GM19099 (cell line): ENCODE measurements around the gene ESYT1.

Experiments used
- POLR2A ChIP-seq: IDR thresholded peaks from 3 replicates; pipeline ENCODE4 v1.6.1; 2011; ENCODE audit warnings: low read depth; ENCODE audit not compliant: insufficient read length; ENCODE audit errors: extremely low read depth

Gene ESYT1

DNA sequence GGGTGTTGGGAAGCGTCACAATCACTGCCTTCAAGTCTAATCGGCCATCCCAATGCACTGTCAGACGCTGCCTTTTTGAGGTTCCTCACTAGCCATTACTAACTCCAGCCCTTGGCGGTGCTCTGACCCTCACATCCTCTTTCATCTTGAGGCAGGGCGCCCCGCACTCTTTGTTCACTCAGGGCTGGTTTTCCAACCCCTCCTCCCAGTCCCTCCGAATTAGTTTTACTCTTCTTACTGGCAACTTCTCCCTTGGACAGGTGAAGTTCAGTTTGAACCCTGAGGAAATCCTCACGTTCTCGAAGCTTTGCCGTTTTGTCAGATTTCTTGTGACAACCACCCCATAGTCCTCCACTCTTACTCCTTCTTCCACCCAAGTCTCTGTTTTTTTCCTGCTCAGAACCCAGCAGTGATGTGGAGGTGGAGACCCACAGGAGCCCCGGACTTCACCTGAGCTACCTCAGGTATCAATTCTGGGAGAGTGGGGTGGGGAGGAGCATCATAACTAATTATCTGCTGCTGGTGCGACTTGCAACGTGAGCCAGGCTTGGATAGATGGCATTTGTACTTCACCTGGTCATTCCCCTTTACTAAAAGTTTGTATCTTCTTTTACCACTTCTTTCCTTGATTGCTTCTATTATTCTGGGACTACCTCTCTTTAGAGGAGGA lies 9.2 kb upstream of the ESYT1 start:
- TF ChIP-seq POLR2A, result no peak

DNA sequence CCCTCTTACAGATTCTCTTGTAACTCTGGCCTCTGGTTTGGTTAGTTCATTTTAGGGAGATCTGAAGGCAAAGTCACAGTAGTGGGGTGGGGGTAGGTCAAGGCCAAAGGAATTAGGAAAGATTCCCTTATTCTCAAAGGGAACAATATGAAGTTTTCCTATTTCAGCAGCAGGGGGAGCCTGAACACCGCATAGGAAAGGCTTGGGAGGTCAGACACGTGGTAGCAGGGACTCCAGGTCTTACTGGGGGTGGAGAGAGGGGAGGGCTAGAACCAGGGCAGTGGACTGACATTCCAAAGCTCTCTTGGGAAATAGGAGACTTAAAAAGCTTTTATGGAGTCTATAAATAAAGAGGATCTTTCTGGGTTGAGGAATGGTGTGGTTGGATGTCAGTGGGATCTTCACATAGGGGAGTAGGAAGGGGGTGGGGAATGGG lies 8.7 kb upstream of the ESYT1 start:
- TF ChIP-seq POLR2A, result no peak

DNA sequence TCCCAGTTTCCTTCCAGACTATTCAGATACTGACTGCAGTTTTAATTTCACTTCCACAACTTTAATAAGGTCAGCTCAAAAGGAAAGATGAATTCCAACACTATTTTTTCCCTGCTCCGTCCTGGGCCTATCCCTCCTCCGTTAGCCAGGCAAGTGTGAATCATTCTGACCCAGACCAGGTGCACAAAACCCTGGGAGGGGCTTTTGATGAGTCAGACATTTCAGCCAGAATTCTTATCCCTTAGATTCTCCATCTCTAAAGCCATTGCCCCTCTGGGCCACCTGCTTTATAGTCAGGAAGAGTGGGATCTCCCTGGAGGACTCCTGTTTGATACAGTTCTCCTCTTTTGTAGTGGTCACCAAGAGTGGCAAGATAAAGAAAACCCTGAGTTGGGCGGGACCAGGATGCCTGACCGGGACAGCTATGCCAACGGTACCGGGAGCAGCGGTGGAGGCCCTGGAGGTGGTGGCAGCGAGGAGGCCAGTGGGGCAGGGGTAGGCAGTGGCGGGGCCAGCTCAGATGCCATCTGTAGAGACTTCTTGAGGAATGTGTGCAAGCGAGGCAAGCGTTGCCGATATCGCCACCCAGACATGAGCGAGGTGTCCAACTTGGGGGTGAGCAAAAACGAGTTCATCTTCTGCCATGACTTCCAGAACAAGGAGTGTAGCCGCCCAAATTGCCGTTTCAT lies 7.8 kb upstream of the ESYT1 start:
- TF ChIP-seq POLR2A, result no peak

DNA sequence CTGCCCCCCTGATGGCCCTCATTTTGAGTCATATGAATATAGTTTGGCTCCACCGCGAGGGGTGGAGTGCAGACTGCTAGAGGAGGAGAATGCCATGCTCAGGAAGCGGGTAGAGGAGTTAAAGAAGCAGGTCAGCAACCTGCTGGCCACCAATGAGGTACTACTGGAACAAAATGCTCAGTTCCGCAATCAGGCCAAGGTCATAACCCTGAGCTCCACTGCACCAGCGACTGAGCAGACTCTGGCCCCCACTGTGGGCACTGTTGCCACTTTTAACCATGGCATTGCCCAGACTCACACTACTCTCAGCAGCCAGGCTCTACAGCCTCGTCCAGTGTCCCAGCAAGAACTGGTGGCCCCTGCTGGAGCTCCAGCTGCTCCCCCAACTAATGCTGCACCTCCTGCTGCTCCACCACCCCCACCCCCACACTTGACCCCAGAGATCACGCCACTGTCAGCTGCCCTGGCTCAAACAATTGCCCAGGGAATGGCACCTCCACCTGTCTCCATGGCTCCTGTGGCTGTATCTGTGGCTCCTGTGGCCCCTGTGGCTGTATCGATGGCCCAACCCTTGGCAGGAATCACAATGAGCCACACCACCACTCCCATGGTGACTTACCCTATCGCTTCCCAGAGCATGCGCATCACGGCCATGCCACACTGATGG lies 6.7 kb upstream of the ESYT1 start:
- no peak for TF ChIP-seq POLR2A

DNA sequence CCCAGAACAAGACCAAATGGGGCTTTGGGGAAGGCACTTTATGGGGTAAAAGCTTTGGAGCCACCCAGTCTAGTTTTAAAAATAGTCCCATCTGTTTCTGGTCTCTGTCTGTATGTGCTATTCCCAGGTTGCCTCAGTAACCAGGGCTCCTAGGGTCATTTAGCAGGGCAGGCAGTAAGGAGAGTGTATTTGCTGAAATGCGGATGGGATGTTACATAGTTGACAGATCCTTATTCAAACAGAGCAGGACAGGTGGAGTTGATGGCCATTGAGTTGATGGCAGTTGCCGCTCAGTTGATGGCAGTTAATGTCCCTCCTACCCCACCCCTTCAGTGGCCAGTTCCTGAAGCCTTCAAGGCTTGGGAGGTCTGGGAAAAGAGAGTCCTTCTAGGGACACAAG lies 5.4 kb upstream of the ESYT1 start:
- TF ChIP-seq POLR2A, result no peak

DNA sequence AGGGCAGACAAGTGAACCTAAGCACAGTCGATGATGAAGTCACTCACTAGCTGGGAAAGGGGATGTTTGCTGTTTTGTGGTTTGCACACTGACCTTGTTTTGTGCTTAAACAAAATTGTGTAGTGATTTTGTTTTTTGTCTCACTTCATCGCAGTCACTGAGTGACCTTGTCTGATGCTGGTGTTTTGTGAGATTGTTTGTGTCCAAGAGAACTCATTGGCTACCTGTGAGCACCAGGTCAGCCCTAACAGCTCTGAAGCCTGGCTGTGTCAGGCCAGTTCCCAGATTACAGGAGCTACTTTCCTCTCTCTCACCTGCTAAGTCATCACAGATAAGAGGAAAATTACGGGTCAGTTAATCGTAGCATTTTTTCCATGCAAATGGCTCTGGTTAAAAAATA lies 3.9 kb upstream of the ESYT1 start:
- no peak for TF ChIP-seq POLR2A

DNA sequence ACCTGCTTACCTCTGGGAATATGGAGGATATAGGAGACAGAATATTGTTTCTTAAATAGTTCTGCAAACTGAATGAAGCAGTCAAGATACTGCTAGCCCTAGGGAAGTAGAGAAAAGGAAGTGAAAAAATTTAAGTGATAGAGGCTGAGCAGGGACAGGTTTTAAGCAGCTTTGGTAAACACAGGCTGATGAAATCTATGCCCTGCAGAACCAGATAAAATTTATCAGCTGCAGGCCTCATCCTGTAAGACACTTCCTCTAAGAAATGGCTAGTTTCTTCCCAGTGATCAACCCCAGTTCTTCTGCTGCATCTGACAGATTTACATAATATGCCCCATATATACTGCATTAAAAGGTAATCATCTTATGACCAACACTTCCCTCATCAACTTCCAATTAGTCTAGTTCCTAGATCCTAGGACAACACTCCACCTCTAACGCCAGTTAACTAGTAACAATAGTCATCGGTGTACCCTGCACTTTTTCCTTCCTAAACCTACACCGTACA lies 1.3 kb upstream of the ESYT1 start:
- TF ChIP-seq POLR2A, result no peak

DNA sequence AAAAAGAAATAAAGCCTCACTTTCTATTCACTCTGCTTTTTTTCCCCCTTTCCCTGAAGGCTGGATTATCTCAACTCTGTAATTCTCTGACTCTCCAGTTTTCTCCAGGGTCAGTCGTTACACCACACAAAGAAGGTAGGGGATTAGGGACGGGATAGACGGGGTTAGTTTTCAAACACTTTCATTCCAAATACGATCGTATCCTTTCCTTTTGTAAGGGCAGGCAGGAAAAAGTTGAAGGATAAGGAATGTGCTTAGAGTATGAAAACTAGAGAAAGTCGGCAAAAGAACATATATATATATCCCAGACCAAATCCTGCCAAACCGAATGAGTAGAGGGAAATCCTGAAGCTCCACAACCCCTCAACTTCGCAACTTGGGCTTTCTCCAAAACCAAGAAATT lies 581 bp upstream of the ESYT1 start:
- no peak for TF ChIP-seq POLR2A

DNA sequence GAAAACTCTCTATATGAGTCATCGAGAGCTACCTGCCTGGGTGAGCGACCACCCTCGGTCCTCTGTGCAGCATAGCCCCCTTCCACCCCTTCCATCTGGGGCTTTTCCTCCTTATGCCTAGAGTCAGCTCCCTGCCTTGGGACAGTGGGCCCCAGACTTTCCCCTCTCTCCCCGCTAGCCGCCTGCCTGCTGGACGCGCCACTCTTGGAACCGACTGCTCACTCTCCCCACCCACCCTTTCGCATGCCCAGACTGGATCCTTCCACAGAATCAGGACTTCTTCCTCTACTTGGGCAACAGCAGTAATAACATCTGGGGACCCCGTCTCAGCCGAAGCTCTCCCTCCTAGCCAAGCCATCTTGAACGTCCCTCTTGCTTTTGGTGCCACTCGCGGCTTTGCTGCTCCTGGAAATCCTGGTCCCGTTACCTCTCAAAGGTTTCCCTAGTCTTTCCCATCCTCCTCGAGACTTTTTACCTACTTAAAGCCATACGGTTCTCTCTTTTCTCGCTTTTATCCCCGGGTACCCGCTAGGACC lies 671 bp downstream of the ESYT1 start:
- TF ChIP-seq POLR2A, result no peak

DNA sequence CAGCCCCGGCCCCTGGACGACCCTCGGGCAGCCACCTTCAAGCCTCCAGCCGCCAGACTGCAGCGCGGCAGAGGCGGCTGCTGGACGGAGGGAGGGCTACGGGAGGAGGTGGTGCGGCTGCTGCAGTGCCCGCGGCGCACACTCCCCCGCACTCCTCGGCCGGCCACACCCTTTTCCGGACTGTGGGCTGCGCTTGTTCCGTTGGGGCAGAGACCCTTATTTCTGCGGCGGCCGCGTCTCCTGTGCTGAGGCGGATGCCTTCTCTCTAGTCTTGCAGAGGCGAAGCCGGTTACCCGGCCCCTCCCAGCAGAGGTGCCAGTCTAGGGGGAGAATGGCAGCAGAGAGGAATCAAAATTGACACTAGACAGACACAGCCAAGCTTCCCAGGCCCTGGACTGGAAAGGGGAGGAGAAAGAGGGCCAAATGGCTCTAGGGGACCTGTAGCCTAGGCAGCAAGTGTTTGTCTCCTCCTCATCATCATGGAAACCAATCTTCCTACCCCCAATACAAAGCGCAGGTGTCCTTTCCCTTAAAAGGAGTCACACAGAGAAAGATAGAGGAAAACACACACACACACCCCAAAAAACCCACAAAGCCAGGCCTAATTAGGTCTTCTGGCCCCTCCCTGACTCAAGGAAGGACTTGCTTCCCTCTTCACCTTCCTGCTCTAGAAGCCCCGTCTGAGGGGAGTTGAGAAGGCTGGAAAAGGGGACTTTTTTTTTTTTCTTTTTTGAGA lies 1.3 kb downstream of the ESYT1 start:
- TF ChIP-seq POLR2A, result peak; percentile 66

DNA sequence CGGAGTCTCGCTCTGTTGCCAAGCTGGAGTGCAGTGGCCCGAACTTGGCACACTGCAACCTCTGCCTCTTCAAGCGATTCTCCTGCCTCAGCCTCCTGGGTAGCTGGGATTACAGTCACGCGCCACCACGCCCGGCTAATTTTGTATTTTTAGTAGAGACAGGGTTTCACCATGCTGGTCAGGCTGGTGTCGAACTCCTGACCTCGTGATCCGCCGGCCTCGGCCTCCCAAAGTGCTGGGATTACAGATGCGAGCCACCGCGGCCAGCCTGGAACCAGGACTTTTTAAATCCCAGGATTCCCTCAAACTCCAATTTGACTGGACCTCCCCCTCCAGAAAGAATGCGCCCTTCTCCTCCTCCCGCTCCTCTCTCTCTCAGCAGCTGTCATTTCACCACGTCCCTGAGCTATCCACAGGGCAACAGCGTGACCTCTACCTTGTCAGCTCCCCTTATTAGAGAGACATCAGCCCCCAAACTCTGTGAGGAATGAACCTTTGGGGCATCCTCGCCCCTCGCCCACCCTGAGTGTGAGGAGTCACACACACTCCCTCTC lies 2.0 kb downstream of the ESYT1 start:
- no peak for TF ChIP-seq POLR2A

DNA sequence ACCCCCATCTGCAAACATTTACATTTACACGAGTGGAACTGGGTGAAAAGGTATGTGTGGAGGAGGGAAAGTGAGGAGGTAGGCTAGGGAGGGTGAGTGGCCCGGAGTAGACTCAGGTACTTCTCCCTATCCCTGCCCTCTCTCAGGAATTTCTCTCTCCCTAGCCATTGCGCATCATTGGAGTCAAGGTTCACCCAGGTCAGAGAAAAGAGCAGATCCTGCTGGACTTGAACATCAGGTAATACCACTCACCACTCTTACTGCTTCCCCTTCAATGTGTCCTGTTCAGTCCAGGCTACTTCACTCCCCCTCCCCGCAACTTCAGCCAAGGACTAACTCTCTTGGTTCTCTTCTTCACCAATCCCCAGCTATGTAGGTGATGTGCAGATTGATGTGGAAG lies 2.8 kb downstream of the ESYT1 start:
- no peak for TF ChIP-seq POLR2A

DNA sequence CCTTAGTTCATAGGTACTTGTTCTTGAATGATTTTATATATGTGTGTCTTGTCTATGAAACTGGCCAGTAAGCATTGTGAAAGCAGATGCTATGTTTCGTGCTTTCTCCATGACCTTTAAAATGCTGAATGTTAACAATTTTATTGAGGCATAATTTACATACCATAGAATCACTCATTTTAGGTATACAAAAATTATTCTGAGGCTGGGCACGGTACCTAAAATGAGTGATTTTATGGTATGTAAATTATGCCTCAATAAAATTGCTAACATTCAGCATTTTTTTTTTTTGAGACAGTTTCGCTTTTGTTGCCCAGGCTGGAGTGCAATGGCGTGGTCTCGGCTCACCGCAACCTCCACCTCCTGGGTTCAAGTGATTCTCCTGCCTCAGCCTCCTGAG lies 6.8 kb downstream of the ESYT1 start:
- no peak for TF ChIP-seq POLR2A

DNA sequence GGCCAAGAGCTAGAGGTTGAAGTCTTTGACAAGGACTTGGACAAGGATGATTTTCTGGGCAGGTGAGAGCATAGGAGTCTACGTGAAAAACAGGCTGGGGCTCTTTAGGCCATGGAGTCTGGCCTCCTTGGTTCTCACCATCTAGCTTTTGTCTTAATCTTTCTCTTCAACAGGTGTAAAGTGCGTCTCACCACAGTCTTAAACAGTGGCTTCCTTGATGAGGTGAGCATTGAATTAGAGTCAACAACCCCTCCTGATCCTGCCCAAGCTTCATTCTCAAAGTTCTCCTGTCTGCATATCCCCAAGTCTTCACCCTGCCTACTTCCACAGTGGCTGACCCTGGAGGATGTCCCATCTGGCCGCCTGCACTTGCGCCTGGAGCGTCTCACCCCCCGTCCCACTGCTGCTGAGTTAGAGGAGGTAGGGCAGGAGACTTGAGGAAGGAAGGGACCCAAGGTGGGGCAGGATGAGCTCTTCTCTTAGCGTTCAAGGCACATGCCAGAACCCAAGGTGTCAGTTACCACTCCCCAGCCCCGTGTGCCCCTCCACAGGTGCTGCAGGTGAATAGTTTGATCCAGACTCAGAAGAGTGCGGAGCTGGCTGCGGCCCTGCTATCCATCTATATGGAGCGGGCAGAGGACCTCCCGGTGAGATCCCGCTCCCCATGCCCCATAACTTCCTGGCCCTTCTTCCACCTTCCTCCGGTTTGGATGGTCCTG lies 9.9 kb downstream of the ESYT1 start:
- no peak for TF ChIP-seq POLR2A

DNA sequence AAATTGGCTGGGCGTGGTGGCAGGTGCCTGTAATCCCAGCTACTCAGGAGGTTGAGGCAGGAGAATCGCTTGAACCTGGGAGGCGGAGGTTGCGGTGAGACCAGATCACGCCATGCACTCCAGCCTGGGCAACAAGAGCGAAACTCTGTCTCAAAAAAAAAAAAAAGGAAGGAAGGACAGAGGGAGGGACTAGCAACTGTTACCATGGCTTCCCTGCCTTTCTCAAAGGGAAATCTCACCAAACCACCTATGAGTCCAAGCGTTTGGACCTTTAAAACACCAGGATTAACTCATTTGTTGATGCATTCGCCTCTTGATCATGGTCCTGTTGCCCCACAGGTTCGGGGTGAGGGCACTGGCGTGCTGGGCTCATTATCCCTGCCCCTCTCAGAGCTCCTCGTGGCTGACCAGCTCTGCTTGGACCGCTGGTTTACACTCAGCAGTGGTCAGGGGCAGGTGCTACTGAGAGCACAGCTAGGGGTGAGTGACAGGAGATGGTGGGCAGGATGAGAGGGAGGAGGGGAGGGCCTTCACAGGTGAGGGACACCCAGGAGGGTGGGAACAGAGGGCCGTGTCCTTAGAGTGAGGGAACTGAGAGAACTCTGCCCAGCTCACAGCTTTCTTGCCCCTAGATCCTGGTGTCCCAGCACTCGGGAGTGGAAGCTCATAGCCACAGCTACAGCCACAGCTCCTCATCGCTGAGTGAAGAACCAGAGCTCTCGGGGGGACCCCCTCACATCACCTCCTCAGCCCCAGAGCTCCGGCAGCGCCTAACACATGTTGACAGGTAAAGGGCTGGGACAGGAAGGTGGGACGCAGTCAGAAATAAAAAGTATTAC lies 14.1 kb downstream of the ESYT1 start:
- no peak for TF ChIP-seq POLR2A
